Stimulated activated CD8-positive, alpha-beta memory T cell treated with anti-CD3 and anti-CD28 coated beads, Interleukin-7, amount 100 ng/mL, for 48 hours (primary cell): ENCODE data around the gene WWC2.

Source experiments
- DNase-seq, 2 donors: peaks; one replicate each; pipeline ENCODE4 v3.0.0-alpha.2; 2020; ENCODE audit warnings: low read depth in 1 of 2; ENCODE audit errors: extremely low read depth in 1 of 2

Gene WWC2

GRCh38 chr4:183195534-183195933 lies 96.5 kb downstream of the WWC2 start:
- no peak for DNase-seq

GRCh38 chr4:183197140-183197539 lies 98.1 kb downstream of the WWC2 start:
- DNase-seq, result no peak

- DNase-seq, result no peak
These were observed 101.4 kb downstream of the WWC2 start for GRCh38 chr4:183200453-183200852.

GRCh38 chr4:183201331-183201730 lies 102.3 kb downstream of the WWC2 start:
- DNase-seq, result no peak

GRCh38 chr4:183202523-183202922 lies 103.5 kb downstream of the WWC2 start:
- no peak for DNase-seq

GRCh38 chr4:183204793-183205192 lies 105.7 kb downstream of the WWC2 start:
- no peak for DNase-seq

GRCh38 chr4:183205193-183205592 lies 106.1 kb downstream of the WWC2 start:
- DNase-seq, result no peak

- no peak for DNase-seq
These were observed 106.7 kb downstream of the WWC2 start for GRCh38 chr4:183205709-183206108.

- DNase-seq, result no peak
These were observed 112.5 kb downstream of the WWC2 start for GRCh38 chr4:183211533-183211932.

GRCh38 chr4:183213996-183214395 lies 114.9 kb downstream of the WWC2 start:
- no peak for DNase-seq

- no peak for DNase-seq
These were observed 115.9 kb downstream of the WWC2 start for GRCh38 chr4:183214912-183215488.

- no peak for DNase-seq
These were observed 121.2 kb downstream of the WWC2 start for GRCh38 chr4:183220236-183220635.

GRCh38 chr4:183223053-183223452 lies 124.0 kb downstream of the WWC2 start:
- no peak for DNase-seq

GRCh38 chr4:183229397-183229796 lies 130.3 kb downstream of the WWC2 start:
- DNase-seq, result no peak

- DNase-seq, result no peak
These were observed 141.7 kb downstream of the WWC2 start for GRCh38 chr4:183240581-183241321.

GRCh38 chr4:183241322-183241640 lies 142.2 kb downstream of the WWC2 start:
- DNase-seq, result no peak

- no peak for DNase-seq
These were observed 142.7 kb downstream of the WWC2 start for GRCh38 chr4:183241721-183242151.

- no peak for DNase-seq
These were observed 143.2 kb downstream of the WWC2 start for GRCh38 chr4:183242291-183242690.

GRCh38 chr4:183244019-183244418 lies 145.0 kb downstream of the WWC2 start:
- no peak for DNase-seq

GRCh38 chr4:183244506-183244905 lies 145.4 kb downstream of the WWC2 start:
- DNase-seq, result no peak

- no peak for DNase-seq
These were observed 149.1 kb downstream of the WWC2 start for GRCh38 chr4:183248201-183248600.

- DNase-seq, result no peak
These were observed 150.8 kb downstream of the WWC2 start for GRCh38 chr4:183249854-183250253.

- no peak for DNase-seq
These were observed 151.8 kb downstream of the WWC2 start for GRCh38 chr4:183250831-183251230.
